Measurements from ENCODE around the gene ADAM29.

Gene ADAM29

DNA sequence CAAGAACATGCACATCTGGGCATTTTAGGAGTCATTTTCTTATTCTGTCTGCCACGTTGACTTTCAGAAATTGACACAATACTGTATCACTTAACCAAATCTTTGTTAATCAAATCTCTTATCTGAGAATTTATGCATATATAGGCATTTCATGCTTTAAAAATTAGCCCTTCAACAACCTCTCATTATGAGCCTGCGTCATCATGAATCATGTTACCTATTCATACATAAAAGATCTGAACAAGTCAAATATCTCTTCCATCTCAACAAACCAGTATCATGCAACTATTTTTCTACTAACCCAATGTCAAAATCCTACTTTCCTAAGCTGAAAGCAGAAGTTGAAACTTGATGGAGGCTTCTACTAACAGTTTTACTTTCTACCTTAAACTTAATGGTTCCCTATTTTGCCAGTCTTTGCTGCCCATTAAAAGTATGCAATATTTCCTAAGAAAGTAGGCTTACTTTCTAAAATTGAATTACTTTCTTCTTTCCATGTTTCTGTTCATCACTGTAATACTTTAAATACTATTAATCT is 1.8 kb downstream of the ADAM29 start:
- no peak overlapping the region for H3K9ac ChIP-seq (ENCODE audit: low read length)
- H3K4me3 ChIP-seq (ENCODE audit: low read length), result no peak overlapping the region
- H3K27me3 ChIP-seq (replicated peaks; ENCODE audit: control insufficient read depth, insufficient read depth, low read length), result no peaks in the 10 kb centered on the region
- DNase-seq (ENCODE audit: low read depth), result no peak
- H3K4me1 ChIP-seq (ENCODE audit: control insufficient read depth, insufficient read depth, low read length), result no peaks in the 10 kb centered on the region
- no peaks in the 10 kb centered on the region for H3K36me3 ChIP-seq (ENCODE audit: control insufficient read depth, insufficient read depth, low read length, severe bottlenecking)
- no peaks in the 10 kb centered on the region for H3K9me3 ChIP-seq (ENCODE audit: control insufficient read depth, low read length)

DNA sequence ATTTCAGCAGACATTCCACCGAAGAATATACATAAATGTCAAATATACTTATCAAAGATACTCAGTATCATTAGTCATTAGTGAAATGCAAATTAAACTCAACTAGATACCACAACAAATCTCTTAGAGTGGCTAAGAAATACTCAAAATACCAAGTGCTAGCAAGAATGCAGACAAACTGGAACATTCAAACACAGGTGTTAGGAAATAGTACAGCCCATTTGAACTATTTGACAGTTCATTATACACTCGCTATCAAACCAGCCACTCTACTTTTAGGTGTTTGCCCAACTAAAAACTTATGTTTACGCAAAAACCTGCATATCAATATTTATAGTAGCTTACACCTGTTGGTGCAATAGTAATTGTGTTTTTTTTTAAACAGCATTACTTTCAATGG is 8.8 kb downstream of the ADAM29 start:
- no peaks in the 10 kb centered on the region for H3K36me3 ChIP-seq (ENCODE audit: control insufficient read depth, insufficient read depth, low read length, severe bottlenecking)
- no peak overlapping the region for H3K4me3 ChIP-seq (ENCODE audit: low read length)
- no peaks in the 10 kb centered on the region for H3K4me1 ChIP-seq (ENCODE audit: control insufficient read depth, insufficient read depth, low read length)
- DNase-seq (ENCODE audit: low read depth), result no peak
- H3K27me3 ChIP-seq (replicated peaks; ENCODE audit: control insufficient read depth, insufficient read depth, low read length), result no peaks in the 10 kb centered on the region
- H3K9ac ChIP-seq (ENCODE audit: low read length), result no peak overlapping the region
- no peaks in the 10 kb centered on the region for H3K9me3 ChIP-seq (ENCODE audit: control insufficient read depth, low read length)

DNA sequence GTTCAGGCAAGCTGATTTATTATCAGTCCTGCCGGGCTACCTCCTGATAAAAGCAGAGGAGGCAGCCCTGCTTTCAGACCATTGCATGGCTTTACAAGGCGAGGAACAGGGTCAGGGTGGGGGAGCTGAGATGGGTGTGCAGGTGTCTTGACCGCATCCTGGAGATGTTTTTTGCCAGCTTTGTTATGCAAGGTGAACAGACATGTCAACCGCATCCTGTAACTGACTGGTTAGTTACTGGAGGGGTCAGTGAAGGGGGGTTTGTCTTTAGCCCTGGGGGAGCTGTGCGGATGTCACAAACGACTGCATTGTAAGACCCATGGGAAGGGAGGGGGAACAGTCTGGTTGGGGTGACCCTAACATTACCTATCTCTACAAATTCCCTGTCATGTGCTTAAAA is 10.0 kb downstream of the ADAM29 start:
- H3K4me3 ChIP-seq (ENCODE audit: low read length), result no peak overlapping the region
- no peaks in the 10 kb centered on the region for H3K4me1 ChIP-seq (ENCODE audit: control insufficient read depth, insufficient read depth, low read length)
- no peak overlapping the region for H3K9ac ChIP-seq (ENCODE audit: low read length)
- no peaks in the 10 kb centered on the region for H3K27me3 ChIP-seq (replicated peaks; ENCODE audit: control insufficient read depth, insufficient read depth, low read length)
- no peaks in the 10 kb centered on the region for H3K9me3 ChIP-seq (ENCODE audit: control insufficient read depth, low read length)
- no peak for DNase-seq (ENCODE audit: low read depth)
- no peaks in the 10 kb centered on the region for H3K36me3 ChIP-seq (ENCODE audit: control insufficient read depth, insufficient read depth, low read length, severe bottlenecking)

DNA sequence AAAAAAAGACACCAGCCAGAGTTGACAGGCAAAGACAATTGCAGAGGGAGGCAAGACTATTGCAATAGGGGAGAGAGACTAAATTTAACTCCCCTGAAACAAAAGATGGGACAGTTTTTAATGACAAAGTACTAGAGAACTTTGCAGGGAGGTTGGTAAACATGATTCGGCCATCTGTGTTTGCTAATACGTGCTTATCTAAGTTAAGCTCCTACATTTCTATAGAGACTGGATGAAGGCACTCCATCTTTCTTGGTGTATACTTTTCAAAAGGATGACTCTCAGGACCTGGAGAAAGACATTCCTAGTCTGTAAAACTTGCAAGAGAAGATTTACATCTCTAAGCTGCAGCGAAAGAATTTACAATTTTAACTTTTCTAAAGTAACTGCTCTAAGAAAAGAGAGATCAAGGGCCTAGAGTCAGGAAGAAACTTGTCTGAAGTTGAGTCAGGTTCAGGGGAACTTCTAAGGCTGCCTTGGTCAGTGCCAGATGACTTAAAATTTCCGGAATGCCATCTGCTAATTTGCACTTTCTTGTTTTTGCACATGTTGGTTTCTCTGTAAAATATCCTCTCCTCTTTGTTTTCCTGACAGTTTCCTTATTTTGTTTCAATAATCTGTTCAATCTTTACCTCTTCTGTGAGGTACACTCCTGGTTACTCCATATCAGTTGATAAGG is 10.6 kb downstream of the ADAM29 start:
- DNase-seq (ENCODE audit: low read depth), result no peak
- H3K36me3 ChIP-seq (ENCODE audit: control insufficient read depth, insufficient read depth, low read length, severe bottlenecking), result no peaks in the 10 kb centered on the region
- no peaks in the 10 kb centered on the region for H3K27me3 ChIP-seq (replicated peaks; ENCODE audit: control insufficient read depth, insufficient read depth, low read length)
- no peak overlapping the region for H3K9ac ChIP-seq (ENCODE audit: low read length)
- no peaks in the 10 kb centered on the region for H3K4me1 ChIP-seq (ENCODE audit: control insufficient read depth, insufficient read depth, low read length)
- no peaks in the 10 kb centered on the region for H3K9me3 ChIP-seq (ENCODE audit: control insufficient read depth, low read length)
- H3K4me3 ChIP-seq (ENCODE audit: low read length), result no peak overlapping the region

DNA sequence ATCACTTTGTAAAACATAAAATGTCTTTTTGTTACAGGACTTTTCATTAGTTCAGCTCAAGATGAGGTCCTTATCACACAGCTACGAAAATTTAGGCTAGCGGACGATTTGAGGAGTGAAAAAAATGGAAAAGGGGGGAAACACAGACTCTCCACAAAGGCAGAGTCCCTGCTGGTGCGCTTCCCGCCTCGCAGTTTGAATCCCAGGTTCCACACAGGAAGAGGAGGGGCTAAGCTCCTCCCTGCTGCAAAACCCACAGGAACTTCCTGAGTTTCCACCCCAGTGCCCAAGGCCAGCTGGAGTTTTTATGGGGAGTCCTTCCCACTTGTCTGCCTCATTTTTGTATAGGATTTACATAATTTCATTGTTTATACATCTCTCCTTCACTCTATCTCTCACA is 11.2 kb downstream of the ADAM29 start:
- no peaks in the 10 kb centered on the region for H3K9me3 ChIP-seq (ENCODE audit: control insufficient read depth, low read length)
- no peaks in the 10 kb centered on the region for H3K27me3 ChIP-seq (replicated peaks; ENCODE audit: control insufficient read depth, insufficient read depth, low read length)
- no peak overlapping the region for H3K4me3 ChIP-seq (ENCODE audit: low read length)
- no peaks in the 10 kb centered on the region for H3K36me3 ChIP-seq (ENCODE audit: control insufficient read depth, insufficient read depth, low read length, severe bottlenecking)
- DNase-seq (ENCODE audit: low read depth), result no peak
- no peak overlapping the region for H3K9ac ChIP-seq (ENCODE audit: low read length)
- no peaks in the 10 kb centered on the region for H3K4me1 ChIP-seq (ENCODE audit: control insufficient read depth, insufficient read depth, low read length)

DNA sequence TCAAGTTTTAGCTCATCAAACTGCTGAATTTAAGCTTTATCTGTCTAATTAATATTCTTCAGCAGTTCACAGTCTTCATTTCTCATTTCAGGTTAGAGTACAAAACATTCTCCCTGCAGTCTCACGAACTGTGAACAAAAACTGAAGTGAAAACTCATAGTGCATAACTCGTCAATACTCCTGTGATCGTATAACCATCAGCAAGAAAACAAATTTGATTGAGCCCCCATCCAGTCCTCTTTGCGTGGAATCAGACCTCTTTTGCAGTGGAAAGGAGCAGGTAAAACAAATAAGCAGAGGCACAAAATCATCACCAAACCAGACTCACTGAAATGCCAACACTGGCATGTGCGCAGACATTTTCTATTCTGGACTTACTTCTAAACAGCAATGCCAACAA is 12.7 kb downstream of the ADAM29 start:
- no peak for DNase-seq (ENCODE audit: low read depth)
- no peak overlapping the region for H3K4me3 ChIP-seq (ENCODE audit: low read length)
- no peak overlapping the region for H3K9ac ChIP-seq (ENCODE audit: low read length)
- no peaks in the 10 kb centered on the region for H3K36me3 ChIP-seq (ENCODE audit: control insufficient read depth, insufficient read depth, low read length, severe bottlenecking)
- no peaks in the 10 kb centered on the region for H3K4me1 ChIP-seq (ENCODE audit: control insufficient read depth, insufficient read depth, low read length)
- H3K9me3 ChIP-seq (ENCODE audit: control insufficient read depth, low read length), result no peaks in the 10 kb centered on the region
- no peaks in the 10 kb centered on the region for H3K27me3 ChIP-seq (replicated peaks; ENCODE audit: control insufficient read depth, insufficient read depth, low read length)

DNA sequence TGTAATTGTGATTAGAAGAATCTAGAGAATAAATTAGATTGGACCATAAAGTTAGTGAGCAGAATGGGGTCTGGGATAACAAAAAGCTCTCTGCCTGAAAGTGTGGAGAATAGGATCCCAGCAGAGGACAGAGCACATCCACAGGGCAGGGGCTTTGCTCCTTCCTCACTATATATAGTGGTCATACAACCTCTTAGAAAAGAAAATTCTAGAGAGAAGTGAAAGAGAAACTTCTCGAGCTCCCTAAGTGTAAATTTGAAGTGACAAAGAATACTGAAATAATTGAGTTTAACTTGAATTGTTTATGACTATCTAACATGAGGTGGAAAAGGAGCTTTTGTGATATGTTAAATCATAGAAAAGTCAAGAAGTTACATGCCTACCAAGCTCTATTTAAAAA is 14.9 kb downstream of the ADAM29 start:
- no peaks in the 10 kb centered on the region for H3K36me3 ChIP-seq (ENCODE audit: control insufficient read depth, insufficient read depth, low read length, severe bottlenecking)
- H3K4me1 ChIP-seq (ENCODE audit: control insufficient read depth, insufficient read depth, low read length), result no peaks in the 10 kb centered on the region
- no peaks in the 10 kb centered on the region for H3K9me3 ChIP-seq (ENCODE audit: control insufficient read depth, low read length)
- no peaks in the 10 kb centered on the region for H3K27me3 ChIP-seq (replicated peaks; ENCODE audit: control insufficient read depth, insufficient read depth, low read length)
- no peak overlapping the region for H3K4me3 ChIP-seq (ENCODE audit: low read length)
- no peak overlapping the region for H3K9ac ChIP-seq (ENCODE audit: low read length)
- no peak for DNase-seq (ENCODE audit: low read depth)

DNA sequence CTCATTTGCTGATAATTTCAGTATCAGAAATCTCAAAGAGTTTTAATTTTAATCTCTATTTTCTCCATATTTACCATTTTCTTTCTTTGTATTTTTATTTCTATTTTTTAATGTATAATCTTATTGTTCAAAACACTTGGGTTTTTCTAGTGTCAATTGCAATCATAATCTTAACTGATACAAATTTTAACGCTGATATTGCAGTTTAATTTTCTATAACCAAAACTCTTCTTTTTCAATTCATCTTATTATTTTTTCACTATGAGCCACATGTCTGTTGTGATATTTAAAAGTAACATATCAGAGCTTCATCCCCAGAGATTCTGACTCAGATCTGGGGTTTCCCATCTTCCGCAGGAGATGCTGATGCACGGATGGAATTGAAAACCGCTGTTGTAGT is 16.2 kb downstream of the ADAM29 start:
- Histone ChIP-seq H3K36me3 (ENCODE audit: control insufficient read depth, insufficient read depth, low read length, severe bottlenecking) (no peaks in the 10 kb centered on the region), H3K4me1 (ENCODE audit: control insufficient read depth, insufficient read depth, low read length) (no peaks in the 10 kb centered on the region), H3K9ac (ENCODE audit: low read length) (no peak overlapping the region), H3K9me3 (ENCODE audit: control insufficient read depth, low read length) (no peaks in the 10 kb centered on the region), H3K4me3 (ENCODE audit: low read length) (no peak overlapping the region), H3K27me3 (replicated peaks; ENCODE audit: control insufficient read depth, insufficient read depth, low read length) (no peaks in the 10 kb centered on the region)
- no peak for DNase-seq (ENCODE audit: low read depth)

DNA sequence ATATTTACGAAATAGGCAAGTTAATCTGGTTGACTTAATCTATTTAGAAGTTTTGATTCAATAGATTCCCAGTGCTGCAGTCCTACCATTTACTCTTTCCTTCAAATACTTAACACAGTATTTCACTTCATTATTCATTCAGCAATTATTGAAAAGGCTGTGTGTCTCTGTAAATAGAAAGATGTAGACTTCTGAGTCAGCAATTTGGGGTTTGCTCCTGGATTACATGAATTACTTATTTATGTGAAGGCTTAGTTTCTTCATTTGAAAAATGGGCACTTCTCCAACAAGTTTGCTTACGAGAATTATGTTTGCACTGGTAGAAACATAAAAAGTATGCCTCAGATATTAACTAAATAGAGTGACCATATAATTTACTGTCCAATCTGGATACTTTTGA is 17.4 kb downstream of the ADAM29 start:
- Histone ChIP-seq H3K9me3 (ENCODE audit: control insufficient read depth, low read length) (no peaks in the 10 kb centered on the region), H3K27me3 (replicated peaks; ENCODE audit: control insufficient read depth, insufficient read depth, low read length) (no peaks in the 10 kb centered on the region), H3K4me3 (ENCODE audit: low read length) (no peak overlapping the region), H3K36me3 (ENCODE audit: control insufficient read depth, insufficient read depth, low read length, severe bottlenecking) (no peaks in the 10 kb centered on the region), H3K4me1 (ENCODE audit: control insufficient read depth, insufficient read depth, low read length) (no peaks in the 10 kb centered on the region), H3K9ac (ENCODE audit: low read length) (no peak overlapping the region)
- DNase-seq (ENCODE audit: low read depth), result no peak

DNA sequence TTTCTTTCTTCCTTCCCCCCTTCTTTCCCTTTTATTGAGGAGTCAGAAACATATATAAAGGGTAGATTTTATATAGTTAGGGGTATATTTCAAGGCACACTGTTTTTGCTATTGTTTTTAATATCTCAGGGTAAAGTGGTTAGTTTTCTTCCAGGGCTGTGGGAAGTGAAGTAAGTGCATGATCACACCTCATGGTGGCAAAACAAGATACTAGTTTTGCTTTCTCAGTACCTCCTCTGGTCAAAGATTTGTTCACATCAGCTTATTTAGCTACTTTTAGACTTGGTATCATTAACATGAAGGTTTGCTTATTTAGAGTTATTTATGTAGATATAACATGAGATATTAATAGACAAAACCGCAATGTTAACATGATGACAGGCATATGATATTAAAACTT is 21.8 kb downstream of the ADAM29 start:
- Histone ChIP-seq H3K9ac (ENCODE audit: low read length) (no peak overlapping the region), H3K9me3 (ENCODE audit: control insufficient read depth, low read length) (no peaks in the 10 kb centered on the region), H3K36me3 (ENCODE audit: control insufficient read depth, insufficient read depth, low read length, severe bottlenecking) (no peaks in the 10 kb centered on the region), H3K4me3 (ENCODE audit: low read length) (no peak overlapping the region), H3K27me3 (replicated peaks; ENCODE audit: control insufficient read depth, insufficient read depth, low read length) (no peaks in the 10 kb centered on the region), H3K4me1 (ENCODE audit: control insufficient read depth, insufficient read depth, low read length) (no peaks in the 10 kb centered on the region)
- no peak for DNase-seq (ENCODE audit: low read depth)

DNA sequence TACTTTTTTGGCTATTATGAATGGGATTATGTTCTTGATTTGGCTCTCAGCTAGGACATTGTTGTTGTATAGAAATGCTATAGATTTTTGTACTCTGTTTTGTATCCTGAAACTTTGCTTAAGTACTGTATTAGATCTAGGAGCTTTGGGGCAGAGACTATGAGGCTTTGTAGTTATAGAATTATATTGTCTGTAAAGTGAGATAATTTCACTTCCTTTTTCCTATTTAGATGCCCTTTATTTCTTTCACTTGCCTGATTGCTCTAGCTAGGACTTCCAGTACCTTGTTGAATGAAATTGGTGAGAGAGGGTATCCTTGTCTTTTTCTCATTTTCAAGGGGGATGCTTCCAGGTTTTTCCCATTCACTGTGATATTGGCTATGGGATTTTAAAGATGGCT is 28.1 kb downstream of the ADAM29 start:
- no peaks in the 10 kb centered on the region for H3K36me3 ChIP-seq (ENCODE audit: control insufficient read depth, insufficient read depth, low read length, severe bottlenecking)
- no peak overlapping the region for H3K9ac ChIP-seq (ENCODE audit: low read length)
- no peaks in the 10 kb centered on the region for H3K4me1 ChIP-seq (ENCODE audit: control insufficient read depth, insufficient read depth, low read length)
- no peaks in the 10 kb centered on the region for H3K9me3 ChIP-seq (ENCODE audit: control insufficient read depth, low read length)
- H3K27me3 ChIP-seq (replicated peaks; ENCODE audit: control insufficient read depth, insufficient read depth, low read length), result no peaks in the 10 kb centered on the region
- H3K4me3 ChIP-seq (ENCODE audit: low read length), result no peak overlapping the region
- no peak for DNase-seq (ENCODE audit: low read depth)

DNA sequence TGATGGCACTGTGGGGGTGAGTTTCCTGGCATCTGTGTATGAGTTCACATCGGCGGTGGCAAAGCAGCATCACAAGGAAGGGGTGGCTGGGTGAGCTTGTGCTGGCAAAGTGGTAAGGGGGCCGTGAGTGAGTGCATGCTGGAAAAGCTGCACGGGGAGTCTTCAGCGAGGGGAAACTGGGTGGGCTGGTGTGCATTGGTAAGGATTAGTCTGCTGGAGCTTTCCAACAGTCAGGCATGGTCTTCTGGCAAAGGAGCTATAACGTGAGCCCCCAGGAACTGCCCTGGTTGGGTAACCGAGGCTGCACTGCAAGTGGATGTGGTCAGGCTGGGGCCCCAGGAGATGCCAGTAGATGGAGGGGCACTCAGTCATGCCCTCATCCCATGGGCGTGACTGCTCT is 30.7 kb downstream of the ADAM29 start:
- no peaks in the 10 kb centered on the region for H3K27me3 ChIP-seq (replicated peaks; ENCODE audit: control insufficient read depth, insufficient read depth, low read length)
- no peak for DNase-seq (ENCODE audit: low read depth)
- no peaks in the 10 kb centered on the region for H3K4me1 ChIP-seq (ENCODE audit: control insufficient read depth, insufficient read depth, low read length)
- H3K9me3 ChIP-seq (ENCODE audit: control insufficient read depth, low read length), result no peaks in the 10 kb centered on the region
- no peak overlapping the region for H3K4me3 ChIP-seq (ENCODE audit: low read length)
- H3K9ac ChIP-seq (ENCODE audit: low read length), result no peak overlapping the region
- H3K36me3 ChIP-seq (ENCODE audit: control insufficient read depth, insufficient read depth, low read length, severe bottlenecking), result no peaks in the 10 kb centered on the region

Measured in adipocyte (in vitro differentiated cells).